Fibroblast of the aortic adventitia (primary cell): ENCODE measurements around the gene ZSWIM3. TPM values are rescaled to one million over a fixed set of nuclear protein-coding genes. Genes with fewer than 3 reads are reported as not detected.

Source experiments
- DNase-seq: peaks from one replicate; pipeline ENCODE4 v3.0.0-alpha.2; 2010; ENCODE audit warnings: low read depth
- H3K4me3 ChIP-seq: 2 replicates; pipeline ENCODE4 v1.5.1; 2011; ENCODE audit warnings: low read depth, mild to moderate bottlenecking, control low read depth, low read length, moderate library complexity
- total RNA-seq: library from RNA; depleted of rRNA; stranded (reverse); fragments of >200 nt; gene quantifications from 2 replicates; pipeline ENCODE4 v1.2.3, GENCODE V29; 2012; ENCODE audit warnings: low replicate concordance
- TF ChIP-seq, protein P1 (sequence below): IDR thresholded peaks from 2 replicates; pipeline ENCODE4 v1.5.1; 2011; ENCODE audit warnings: mild to moderate bottlenecking, low read length, control low read depth, inconsistent platforms; ENCODE audit not compliant: insufficient read depth

Gene ZSWIM3
- total RNA-seq, 1 donor, result 4.3 TPM

DNA sequence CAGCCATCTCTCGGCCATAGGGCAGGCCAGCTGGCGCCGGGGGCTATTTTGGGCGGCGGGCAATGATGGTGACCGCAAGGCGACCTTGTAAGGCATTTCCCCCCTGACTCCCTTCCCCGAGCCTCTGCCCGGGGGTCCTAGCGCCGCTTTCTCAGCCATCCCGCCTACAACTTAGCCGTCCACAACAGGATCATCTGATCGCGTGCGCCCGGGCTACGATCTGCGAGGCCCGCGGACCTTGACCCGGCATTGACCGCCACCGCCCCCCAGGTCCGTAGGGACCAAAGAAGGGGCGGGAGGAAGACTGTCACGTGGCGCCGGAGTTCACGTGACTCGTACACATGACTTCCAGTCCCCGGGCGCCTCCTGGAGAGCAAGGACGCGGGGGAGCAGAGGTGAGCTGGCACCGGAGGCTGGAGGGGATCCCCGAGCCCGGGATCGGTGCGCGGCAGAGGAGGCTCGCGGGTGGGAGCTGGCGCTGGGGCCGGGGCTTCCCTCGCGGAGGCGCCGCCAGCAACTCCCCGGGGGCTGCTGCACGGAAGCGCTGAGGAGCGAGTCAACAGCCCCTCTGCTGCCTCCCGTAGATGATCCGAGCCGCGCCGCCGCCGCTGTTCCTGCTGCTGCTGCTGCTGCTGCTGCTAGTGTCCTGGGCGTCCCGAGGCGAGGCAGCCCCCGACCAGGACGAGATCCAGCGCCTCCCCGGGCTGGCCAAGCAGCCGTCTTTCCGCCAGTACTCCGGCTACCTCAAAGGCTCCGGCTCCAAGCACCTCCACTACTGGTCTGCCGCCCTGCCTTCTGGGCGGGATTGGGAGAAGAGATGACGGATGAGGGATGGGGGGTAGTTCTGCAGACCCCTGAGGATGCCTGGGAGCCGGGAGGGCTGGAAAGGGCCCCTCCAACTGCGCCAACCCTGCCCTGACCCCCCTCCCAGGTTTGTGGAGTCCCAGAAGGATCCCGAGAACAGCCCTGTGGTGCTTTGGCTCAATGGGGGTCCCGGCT is 33.9 kb downstream of the ZSWIM3 start, which contains the start of the genes CTSA and NEURL2:
Gene CTSA, plus strand, starts transcription at position 351 of the 999 bp plus-strand sequence. Its CDS starts 234 bp downstream, at position 585.
Gene NEURL2, minus strand, starts transcription at position 224 of the 999 bp plus-strand sequence. Its CDS starts 217 bp downstream, at position 7.
- peak; percentile 93 for DNase-seq
- TF ChIP-seq, protein P1, sequence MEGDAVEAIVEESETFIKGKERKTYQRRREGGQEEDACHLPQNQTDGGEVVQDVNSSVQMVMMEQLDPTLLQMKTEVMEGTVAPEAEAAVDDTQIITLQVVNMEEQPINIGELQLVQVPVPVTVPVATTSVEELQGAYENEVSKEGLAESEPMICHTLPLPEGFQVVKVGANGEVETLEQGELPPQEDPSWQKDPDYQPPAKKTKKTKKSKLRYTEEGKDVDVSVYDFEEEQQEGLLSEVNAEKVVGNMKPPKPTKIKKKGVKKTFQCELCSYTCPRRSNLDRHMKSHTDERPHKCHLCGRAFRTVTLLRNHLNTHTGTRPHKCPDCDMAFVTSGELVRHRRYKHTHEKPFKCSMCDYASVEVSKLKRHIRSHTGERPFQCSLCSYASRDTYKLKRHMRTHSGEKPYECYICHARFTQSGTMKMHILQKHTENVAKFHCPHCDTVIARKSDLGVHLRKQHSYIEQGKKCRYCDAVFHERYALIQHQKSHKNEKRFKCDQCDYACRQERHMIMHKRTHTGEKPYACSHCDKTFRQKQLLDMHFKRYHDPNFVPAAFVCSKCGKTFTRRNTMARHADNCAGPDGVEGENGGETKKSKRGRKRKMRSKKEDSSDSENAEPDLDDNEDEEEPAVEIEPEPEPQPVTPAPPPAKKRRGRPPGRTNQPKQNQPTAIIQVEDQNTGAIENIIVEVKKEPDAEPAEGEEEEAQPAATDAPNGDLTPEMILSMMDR, result no peak
- peak within 1 kb of the TSS; percentile 85 for H3K4me3 ChIP-seq

DNA sequence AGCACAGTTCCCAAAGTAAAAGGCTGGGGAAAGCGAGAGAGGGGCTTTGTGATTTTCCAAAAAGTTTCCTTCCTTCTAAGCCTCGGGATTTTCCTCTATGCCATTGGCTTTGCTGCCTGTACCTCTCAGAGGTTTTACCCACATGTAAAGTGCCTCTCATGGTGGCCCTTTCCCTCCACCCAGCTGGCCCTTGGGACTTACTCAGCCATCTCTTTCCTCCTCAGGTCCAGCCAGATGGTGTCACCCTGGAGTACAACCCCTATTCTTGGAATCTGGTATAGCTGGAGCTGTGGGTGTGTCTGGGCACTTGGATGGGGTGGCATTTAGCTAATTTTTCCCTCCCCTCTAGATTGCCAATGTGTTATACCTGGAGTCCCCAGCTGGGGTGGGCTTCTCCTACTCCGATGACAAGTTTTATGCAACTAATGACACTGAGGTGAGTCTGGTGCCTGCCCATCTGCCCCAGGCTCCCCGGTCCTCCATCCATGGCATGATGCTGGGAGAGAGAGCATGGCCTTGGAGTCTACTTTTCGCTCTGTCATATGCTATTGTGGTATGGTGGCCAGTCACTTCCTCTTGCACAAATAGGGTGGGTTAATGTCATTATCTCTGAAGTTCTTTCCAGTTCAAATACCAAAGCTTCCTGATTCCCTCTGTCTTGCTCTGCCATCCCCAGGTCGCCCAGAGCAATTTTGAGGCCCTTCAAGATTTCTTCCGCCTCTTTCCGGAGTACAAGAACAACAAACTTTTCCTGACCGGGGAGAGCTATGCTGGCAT is 34.8 kb downstream of the ZSWIM3 start:
- DNase-seq, result peak; percentile 36
- H3K4me3 ChIP-seq, result peak overlapping the region; percentile 85
- TF ChIP-seq, protein P1, result peak; percentile 25

DNA sequence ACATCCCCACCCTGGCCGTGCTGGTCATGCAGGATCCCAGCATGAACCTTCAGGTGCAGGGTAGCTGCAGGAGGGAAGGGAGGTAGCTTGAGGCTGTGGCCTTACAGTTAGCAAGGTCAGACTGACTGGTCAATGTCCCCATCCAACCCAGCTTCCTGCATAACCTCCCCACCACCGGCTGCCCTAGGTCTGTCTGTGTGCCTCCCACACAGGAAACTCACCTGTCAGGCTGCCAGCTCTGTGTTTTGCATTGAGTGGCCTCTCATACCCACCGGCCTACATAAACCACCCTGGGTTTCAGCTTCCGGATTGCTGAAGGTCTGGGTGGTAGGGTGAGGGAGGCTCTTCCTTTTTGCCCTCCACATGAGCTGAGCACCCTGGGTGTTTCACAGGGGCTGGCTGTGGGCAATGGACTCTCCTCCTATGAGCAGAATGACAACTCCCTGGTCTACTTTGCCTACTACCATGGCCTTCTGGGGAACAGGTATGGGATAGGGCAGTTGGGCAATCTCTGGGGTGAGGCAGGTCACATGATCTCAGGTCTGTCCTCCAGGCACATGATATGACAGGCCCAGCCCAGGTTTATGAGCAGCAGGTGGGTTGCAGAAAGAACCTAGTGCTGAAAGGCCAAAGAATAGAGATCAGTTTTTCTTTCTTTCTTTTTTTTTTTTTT is 35.5 kb downstream of the ZSWIM3 start:
- no peak for DNase-seq
- TF ChIP-seq, protein P1, result no peak
- H3K4me3 ChIP-seq, result peak overlapping the region; percentile 85

DNA sequence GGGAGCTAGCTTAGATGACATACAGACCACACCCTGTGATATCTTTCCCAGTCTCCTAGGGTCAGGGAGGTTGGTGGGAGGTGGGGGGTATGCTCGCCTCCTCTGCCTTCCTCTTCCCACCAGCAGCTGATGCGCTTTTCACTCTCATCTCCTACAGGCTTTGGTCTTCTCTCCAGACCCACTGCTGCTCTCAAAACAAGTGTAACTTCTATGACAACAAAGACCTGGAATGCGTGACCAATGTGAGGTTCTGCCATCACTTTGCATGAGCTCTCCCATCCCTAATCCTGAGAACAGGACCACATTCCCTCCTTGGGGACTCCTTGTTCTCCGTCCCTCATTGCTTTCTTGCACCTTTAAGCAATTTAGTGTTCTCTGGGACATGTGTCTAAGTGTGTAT is 36.4 kb downstream of the ZSWIM3 start:
- no peak overlapping the region for H3K4me3 ChIP-seq
- no peak for DNase-seq

DNA sequence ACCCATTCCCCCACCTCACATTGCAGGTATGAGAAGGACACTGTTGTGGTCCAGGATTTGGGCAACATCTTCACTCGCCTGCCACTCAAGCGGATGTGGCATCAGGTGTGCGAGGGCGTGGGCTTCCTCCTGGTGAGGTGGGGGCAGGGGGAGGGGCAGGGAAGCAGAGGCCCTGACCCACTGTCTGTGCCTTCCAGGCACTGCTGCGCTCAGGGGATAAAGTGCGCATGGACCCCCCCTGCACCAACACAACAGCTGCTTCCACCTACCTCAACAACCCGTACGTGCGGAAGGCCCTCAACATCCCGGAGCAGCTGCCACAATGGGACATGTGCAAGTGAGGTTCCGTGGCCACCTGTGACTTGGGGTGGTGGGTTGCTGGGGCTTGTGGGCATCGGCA is 37.4 kb downstream of the ZSWIM3 start:
- H3K4me3 ChIP-seq, result no peak overlapping the region
- TF ChIP-seq, protein P1, result no peak
- no peak for DNase-seq

More for the DNA sequence above, 36.4 kb downstream of the ZSWIM3 start:
- TF ChIP-seq, protein P1, result no peak

DNA sequence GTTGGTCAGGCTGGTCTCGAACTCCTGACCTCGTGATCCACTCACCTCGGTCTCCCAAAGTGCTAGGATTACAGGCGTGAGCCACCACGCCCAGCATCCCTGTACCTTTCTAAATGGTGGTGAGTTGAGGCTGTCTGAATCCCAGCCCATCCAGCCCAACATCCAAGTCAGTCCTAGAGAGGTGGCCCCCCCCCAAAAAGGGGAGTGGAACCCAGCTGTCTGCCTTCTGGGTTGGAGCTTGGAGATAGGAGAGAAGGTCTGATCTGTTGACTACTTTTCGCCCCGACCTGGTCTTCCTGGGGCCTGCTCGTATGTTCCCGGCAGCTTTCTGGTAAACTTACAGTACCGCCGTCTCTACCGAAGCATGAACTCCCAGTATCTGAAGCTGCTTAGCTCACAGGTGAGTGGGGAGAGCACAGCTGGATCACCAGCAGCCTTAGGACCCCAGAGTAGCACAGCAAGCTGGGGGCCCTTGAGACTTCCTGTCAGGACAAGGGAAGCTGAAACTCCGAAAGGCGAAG is 39.3 kb downstream of the ZSWIM3 start:
- H3K4me3 ChIP-seq, result no peak overlapping the region
- TF ChIP-seq, protein P1, result no peak
- no peak for DNase-seq
